CD4-positive, alpha-beta T cell treated with Interleukin-10 for 1 hour (primary cell): ENCODE measurements around the gene GTF2A1.
"Not testable (repeated sequence)": the region's sequence is repeated elsewhere in the genome, so short reads cannot be mapped to it uniquely, and the experiment has no call there.

Experiments
- DNase-seq: peaks from one replicate; pipeline ENCODE4 v3.0.0-alpha.2; 2020

GTF2A1 gene

DNA sequence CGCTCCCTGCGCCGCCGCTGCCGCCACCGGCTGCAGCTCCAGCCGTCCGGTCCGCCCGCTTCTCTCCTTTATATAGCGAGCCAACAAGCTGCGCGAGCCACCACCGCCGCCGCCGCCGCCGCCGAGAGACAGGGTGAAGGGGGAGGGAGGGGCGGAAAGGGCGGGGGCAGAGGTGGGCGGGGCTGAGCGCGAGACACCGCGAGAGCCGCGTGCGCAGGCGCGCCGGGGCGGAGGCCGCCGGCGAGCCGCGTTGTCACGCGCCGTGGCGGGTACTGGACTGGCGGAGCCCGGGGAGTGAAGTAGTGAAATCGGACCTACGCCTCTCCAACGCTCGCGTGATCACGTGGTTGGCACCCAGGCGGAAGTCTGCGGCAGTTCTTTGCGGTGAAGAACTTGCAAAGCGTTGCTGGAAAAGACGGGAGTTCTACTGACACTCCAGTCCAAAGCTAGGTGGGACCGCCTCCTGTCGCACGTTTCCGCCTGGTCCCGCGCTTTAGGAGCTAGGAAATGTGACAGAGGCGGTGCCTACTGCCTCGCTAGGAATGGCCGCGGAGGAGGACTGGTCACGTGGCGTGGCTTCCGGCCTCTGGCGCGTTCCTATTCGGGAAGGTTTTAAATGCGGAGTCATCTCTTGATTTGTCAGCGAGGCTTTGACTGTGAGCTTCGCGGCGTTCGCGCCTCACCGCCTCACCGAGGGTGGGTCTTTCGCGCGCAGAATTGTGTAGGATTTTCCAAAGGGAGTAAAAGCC is at the start of gene GTF2A1:
Gene GTF2A1, minus strand, starts transcription at position 130 of the 749 bp plus-strand sequence. CDS start 441 bp downstream, outside the sequence.
- peak; percentile 96 for DNase-seq

DNA sequence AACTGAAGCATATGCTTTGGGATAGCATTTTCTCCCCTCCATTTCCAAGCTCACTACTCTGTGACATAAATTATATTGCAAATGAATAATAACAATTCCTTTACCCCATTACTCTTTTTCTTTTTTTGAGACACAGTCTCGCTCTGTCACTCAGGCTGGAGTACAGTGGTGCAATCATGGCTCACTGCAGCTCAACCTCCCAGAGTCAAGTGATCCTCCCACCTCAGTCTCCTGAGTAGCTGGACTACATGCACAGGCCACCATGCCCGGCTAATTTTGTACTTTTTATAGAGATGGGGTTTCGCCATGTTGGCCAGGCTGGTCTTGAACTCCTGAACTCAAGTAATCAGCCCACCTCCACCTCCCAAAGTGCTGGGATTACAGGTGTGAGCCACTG is 49.2 kb upstream of the GTF2A1 start:
- DNase-seq: no peak

DNA sequence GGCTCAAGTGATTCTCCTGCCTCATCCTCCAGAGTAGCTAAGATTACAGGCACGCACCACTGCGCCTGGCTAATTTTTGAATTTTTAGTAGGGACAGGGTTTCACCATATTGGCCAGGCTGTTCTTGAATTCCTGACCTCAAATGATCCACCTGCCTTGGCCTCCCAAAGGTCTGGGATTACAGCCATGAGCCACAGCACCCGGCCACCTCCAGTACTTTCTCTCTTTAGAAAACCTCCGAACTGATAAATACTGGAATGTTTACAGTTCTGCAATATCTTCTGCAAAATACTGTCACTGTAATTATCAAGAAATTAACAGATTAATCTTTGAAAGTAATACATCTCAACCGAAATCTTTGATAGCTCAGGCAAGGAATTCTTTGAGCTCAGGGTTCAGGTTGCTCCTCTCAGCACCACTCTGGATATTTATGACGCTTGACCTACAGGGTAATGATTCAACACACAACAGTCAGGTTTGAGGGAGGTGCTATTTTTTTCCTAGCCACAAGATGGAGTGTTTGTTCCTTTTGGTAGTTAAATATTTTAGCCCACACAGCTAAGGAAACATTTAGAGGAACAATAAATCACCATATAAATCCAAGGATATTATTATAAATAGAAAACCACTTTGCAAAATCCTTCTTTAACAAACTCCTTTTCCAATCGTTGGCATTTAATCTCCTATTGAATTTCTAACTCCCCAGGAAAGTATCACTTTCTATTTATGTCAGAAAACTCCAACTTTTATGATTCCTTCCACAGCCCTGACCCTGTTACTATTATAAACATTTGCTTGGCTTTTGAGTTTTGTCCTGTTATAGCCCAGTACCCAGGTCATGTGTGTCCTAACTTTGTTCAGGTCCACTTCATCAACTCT is 48.6 kb upstream of the GTF2A1 start:
- DNase-seq: peak; percentile 59

- DNase-seq: no peak
These were observed 47.3 kb upstream of the GTF2A1 start for GRCh38 chr14:81268016-81268416.

- DNase-seq: no peak
These were observed 44.9 kb upstream of the GTF2A1 start for GRCh38 chr14:81265636-81266169.

GRCh38 chr14:81264671-81265070 is 43.9 kb upstream of the GTF2A1 start:
- no peak for DNase-seq

DNA sequence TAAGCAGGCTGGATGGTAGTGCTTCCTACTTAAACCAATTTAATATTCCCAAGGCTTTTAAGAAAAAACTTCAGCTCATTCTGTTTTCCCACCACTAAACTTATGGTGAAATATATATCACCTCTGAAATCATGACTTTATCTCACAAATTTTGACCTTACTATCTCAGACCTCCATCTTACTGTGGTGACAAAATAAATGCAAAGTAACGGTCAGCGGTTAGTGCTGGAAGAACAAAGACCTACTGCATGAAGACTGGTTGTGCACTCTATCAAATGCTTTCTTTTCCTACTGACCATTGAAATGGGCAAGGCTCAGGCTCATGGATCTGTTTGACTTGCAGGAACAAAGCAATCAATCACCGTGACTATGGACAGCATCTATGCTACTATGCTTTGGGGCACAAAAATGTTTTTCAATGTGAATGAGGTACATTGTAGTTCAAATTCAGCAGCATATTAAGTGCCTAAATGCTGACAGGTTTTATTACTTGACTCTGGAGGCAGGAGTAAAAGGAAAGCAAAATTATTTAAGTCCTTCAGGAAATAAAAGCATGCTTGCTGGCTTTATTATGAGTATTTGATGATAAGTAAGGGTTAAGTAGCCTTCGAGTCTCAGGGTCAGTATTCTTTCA is 43.1 kb upstream of the GTF2A1 start:
- DNase-seq: no peak

DNA sequence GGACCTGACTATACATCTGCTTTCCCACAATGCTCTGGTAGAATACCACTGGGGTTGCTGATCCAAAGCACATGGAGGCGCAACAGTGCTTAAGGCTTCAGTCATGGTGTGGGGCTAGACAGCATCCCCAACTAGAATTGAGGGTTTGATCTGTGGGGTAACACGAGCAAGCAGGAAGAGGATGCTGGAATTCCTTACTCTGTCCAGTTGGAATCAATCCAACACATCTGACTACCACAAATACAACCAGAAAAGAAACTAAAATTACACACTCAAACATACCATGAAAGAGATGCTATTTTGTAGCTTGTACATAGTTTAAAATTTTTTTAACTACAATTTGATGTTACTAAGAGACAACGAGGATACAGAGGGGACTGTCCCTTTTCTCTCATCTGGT is 40.4 kb upstream of the GTF2A1 start:
- DNase-seq: no peak

DNA sequence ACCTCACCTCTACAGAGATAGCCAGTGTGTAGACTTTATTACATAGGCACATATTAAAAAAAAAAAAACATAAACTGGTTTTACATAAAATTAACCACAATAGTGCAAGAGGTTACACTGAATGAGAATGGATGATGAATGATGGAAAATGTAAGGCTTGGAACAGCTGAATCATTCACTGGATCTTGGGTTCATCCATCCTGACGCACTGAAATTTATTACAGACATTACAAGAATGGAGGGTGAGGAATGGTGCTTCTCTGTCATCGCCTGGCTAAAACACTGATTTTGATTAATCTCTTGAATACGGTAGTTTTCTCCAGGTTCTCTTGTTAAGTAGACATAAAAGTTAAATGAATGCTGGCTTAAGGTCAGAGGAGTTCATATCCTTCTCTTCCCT is 40.0 kb upstream of the GTF2A1 start:
- DNase-seq: no peak

- DNase-seq: no peak
These were observed 35.7 kb upstream of the GTF2A1 start for GRCh38 chr14:81256289-81256960.

DNA sequence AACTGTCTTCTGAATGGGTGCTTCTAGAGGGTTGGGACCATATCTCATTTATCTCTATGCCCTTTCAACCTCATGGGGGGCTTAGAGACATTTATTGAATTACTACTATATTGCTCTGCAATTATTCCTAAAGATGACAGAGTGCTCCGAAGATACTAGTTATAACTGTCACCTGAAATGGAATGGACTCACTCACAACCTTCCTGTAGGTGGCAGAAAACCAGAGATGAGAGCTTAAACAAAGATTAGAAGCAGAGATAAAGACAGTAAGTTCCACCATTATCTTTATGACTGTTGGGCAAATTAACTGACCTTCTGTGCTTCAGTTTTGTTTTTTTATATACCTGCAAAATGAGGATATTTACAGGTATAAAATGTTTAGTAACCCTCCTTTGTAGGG is 31.5 kb upstream of the GTF2A1 start:
- no peak for DNase-seq

DNA sequence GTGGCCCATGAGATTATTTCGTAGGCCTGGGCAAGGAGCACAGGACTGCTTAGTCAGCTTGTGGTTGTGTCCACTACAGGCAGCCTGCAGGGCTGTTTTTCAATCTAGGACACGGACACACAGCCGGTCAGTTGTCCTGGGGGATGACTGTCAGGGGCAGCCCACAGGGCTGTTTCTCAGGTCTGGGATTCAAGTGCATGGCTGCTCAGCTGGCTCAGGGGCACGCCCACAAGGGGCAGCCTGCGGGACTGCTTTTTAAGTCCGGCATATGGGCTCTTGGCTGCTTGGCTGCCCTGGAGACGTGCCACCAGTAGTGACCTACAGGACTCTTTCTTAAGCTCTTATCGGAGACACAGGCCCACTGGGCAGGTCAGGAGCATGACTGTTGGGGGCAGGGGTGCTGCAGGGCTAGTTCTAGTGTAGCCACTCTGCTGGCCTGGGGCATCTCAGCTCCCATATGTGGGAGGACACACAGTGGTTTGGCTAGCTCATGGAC is 26.6 kb upstream of the GTF2A1 start:
- DNase-seq: no peak

- DNase-seq: no peak
These were observed 25.9 kb upstream of the GTF2A1 start for GRCh38 chr14:81246461-81247270.

DNA sequence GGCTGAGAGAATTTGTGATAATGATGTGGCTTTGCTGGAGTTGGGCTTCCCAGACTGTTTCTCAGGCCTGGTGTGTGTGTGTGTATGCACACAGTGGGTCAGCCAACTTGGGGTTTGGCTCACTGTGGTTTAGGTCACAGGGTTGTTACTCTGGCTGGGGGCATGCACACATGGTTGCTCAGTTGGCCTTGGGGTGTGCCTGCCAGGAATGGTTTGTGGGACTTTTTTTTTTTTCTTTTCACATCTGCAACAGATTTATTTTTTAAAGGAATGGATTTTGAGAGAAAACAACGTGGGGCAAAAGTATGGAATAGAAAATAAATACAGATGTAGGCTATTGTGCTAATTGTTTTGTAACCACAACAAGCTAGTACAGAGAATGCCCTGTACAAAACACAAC is 25.0 kb upstream of the GTF2A1 start:
- no peak for DNase-seq

DNA sequence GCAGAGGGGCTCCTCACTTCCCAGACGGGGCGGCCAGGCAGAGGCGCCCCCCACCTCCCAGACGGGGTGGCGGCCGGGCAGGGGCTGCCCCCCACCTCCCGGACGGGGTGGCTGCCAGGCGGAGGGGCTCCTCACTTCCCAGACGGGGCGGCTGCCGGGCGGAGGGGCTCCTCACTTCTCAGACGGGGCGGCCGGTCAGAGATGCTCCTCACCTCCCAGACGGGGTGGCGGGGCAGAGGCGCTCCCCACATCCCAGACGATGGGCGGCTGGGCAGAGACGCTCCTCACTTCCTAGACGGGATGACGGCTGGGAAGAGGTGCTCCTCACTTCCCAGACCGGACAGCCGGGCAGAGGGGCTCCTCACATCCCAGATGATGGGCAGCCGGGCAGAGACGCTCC is 23.7 kb upstream of the GTF2A1 start:
- not testable (repeated sequence) for DNase-seq

- DNase-seq: no peak
These were observed 22.7 kb upstream of the GTF2A1 start for GRCh38 chr14:81243499-81243898.

DNA sequence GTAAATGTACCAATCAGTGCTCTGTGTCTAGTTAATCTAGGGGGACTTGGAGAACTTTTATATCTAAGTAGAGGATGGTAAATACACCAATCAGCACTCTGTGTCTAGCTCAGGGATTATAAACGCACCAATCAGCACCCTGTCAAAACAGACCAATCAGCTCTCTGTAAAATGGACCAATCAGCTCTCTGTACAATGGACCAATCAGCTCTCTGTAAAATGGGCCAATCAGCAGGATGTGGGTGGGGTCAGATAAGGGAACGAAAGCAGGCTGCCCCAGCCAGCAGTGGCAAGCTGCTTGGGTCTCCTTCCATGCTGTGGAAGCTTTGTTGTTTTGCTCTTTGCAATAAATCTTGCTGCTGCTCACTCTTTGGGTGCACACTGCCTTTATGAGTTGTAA is 16.1 kb upstream of the GTF2A1 start:
- DNase-seq: not testable (repeated sequence)

DNA sequence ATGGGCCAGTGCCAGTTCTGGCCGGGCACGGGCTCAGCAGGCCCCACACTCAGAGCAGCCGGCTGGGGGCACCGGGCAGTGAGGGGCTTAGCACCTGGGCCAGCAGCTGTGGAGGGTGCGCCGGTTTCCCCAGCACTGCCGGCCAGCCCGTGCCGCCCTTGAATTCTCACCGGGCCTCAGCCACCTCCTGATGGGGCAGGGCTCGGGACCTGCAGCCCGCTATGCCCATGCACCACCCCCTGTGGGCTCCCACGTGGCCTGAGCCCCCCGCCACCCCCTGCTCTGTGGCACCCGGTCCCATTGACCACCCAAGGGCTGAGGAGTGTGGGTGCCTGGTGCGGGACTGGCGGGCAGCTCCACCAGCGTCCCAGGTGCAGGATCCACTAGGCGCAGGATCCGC is 15.4 kb upstream of the GTF2A1 start:
- no peak for DNase-seq

GRCh38 chr14:81235096-81235495 is 14.3 kb upstream of the GTF2A1 start:
- no peak for DNase-seq

GRCh38 chr14:81234278-81234677 is 13.5 kb upstream of the GTF2A1 start:
- DNase-seq: no peak

DNA sequence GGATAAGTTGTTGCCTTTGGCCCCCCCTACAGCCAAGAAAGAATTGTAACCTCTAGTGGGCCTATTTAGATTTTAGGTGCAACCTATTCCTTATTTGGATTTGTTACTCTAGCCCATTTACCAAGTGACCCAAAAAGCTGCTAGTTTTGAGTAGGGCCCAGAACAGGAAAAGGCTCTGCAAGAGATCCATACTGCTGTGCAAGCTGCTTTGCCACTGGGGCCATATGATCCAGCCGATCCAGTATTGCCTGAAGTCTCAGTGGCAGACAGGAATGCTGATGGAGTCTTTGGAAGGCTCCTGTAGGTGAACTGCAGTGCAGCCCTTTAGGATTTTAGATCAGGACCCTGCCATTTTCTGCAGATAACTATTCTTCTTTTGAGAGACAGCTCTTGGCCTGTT is 12.9 kb upstream of the GTF2A1 start:
- no peak for DNase-seq

DNA sequence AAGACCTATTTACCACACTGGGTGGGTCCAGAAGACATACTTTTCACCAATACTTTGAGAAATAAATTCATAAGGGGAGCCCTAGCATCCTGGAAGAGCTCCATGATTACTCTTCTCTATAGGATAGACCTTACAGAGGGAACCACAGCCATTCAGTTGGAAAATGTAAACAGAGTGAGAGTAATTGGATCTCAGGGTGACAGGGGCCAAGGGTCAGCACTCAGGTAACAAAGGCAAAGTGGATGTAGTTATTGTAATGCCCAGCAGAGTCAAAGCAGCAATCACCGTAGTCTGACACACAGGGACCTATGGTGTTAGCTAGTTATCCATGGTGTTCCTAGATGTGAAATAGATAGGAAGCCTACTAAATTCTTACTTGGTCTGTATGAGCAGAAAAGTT is 10.8 kb upstream of the GTF2A1 start:
- no peak for DNase-seq
